ENCODE results near the gene RPL13. TPM values are rescaled to one million over a fixed set of nuclear protein-coding genes. Genes with fewer than 3 reads are reported as not detected.
A peak's percentile ranks its signal among the peaks of the same experiment; 100 is the strongest.

RPL13 gene
- total and polyA plus RNA-seq, 2 of the 13 experiments (the other 11 are each of a cell fraction or from before 2014, with no cell fraction given): 2,988 to 4,411 TPM

- TF ChIP-seq ZNF770 (CRISPR knock-in tag; IDR thresholded peaks at IDR 0.05): peak; percentile 73
- TF ChIP-seq KDM6A (CRISPR knock-in tag; IDR thresholded peaks at IDR 0.05; ENCODE audit: low read depth): peak; percentile 29; the same call in 1 of the 2 replicates
- TF ChIP-seq ZNF138 (CRISPR knock-in tag; IDR thresholded peaks at IDR 0.05; ENCODE audit: low read depth): no peak
- peak; percentile 80; the same call in 1 of the 2 replicates for TF ChIP-seq ZBTB4 (CRISPR knock-in tag; IDR thresholded peaks at IDR 0.05; ENCODE audit: borderline replicate concordance)
- TF ChIP-seq ELF3 (CRISPR knock-in tag; IDR thresholded peaks at IDR 0.05): peak; percentile 77
- peak; percentile 86 for TF ChIP-seq SIN3A (IDR thresholded peaks at IDR 0.05; ENCODE audit: borderline replicate concordance, low read depth, low read length)
- peak; percentile 88 for TF ChIP-seq HMGXB3 (CRISPR knock-in tag; IDR thresholded peaks at IDR 0.05; ENCODE audit: borderline replicate concordance)
- peak; percentile 78 for TF ChIP-seq IKZF4 (CRISPR knock-in tag; IDR thresholded peaks at IDR 0.05; ENCODE audit: borderline replicate concordance, low read depth, not compliant biosample characterization)
- TF ChIP-seq SMARCE1 (IDR thresholded peaks at IDR 0.05; ENCODE audit: borderline replicate concordance): no peak
- peak; percentile 21; the same call in 1 of the 2 replicates for TF ChIP-seq MTA1 (CRISPR knock-in tag; IDR thresholded peaks at IDR 0.05; ENCODE audit: borderline replicate concordance)
- peak; percentile 94 for TF ChIP-seq ZNF883 (CRISPR knock-in tag; IDR thresholded peaks at IDR 0.05; ENCODE audit: not compliant biosample characterization)
- peak; percentile 79 for TF ChIP-seq TEAD3 (CRISPR knock-in tag; optimal IDR thresholded peaks at IDR 0.05; ENCODE audit: borderline replicate concordance)
- no peak for TF ChIP-seq HNRNPH1 (optimal IDR thresholded peaks at IDR 0.05; ENCODE audit: low read depth, low read length)
- TF ChIP-seq ZNF292 (CRISPR knock-in tag; IDR thresholded peaks at IDR 0.05; ENCODE audit: borderline replicate concordance, low read depth): no peak
- TF ChIP-seq HNRNPUL1 (IDR thresholded peaks at IDR 0.05; ENCODE audit: low read depth, low read length): peak; percentile 75; the same call in 1 of the 2 replicates
- peak; percentile 98 for TF ChIP-seq U2AF1 (optimal IDR thresholded peaks at IDR 0.05; ENCODE audit: low read depth, low read length)
- TF ChIP-seq KDM5B (CRISPR knock-in tag; IDR thresholded peaks at IDR 0.05; ENCODE audit: borderline replicate concordance): peak; percentile 97; the same call in 1 of the 2 replicates
- TF ChIP-seq ZNF383 (CRISPR knock-in tag; IDR thresholded peaks at IDR 0.05; ENCODE audit: borderline replicate concordance): peak; percentile 88
- TF ChIP-seq ZNF891 (CRISPR knock-in tag; IDR thresholded peaks at IDR 0.05): peak; percentile 75
Measured at GRCh38 chr16:89560378-89561141, at the start of gene RPL13 (continued).
